ENCODE results near the gene DPYD.

The DPYD gene

DNA sequence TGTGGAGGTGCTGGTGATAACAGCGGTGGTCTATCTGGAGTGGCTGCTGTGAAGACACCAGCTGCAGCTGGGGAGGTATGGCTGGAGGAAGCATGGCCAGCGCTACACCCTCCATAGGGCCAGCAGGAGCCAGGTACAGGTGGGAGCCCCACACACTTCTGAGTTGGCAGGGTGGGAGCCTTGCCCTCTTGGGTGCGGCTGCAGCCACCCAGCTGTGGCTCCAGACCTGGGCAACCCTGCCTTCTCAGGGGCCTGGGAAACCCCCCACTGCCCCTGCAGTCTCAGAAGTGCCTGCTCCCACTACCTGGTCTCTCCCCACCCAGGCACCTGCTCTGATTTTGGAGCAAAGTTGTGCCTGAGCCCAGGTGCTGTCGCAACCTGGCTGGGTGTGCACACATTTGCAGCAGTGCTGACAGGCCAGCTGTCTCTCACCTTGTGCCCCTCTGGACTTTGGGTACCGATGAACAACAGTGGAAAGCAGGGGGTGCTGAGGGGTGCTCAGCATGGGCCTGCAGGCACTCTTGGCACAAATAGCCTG lies 76.2 kb downstream of the DPYD start:
- no peak for DNase-seq

- DNase-seq: no peak
These were observed 79.5 kb downstream of the DPYD start for GRCh38 chr1:97841338-97841737.

DNA sequence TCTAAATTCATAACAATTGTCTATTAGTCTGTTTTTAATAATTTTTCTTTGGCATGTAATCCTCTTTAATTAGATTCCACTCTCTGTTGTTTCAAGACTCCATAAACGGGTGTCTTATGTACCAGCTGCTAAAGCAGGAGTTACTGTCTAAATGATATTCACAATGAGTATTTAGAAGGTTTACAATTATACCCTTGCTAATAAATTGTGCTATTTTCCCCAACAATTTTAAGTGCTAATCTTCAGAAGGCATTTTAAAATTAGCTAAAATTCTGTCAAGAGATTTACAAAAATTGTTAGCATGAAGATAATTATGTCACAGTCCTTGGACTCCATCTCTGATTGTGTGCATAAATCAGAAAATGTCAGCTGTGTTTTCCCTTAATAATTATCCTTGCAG lies 83.7 kb downstream of the DPYD start:
- DNase-seq: no peak

DNA sequence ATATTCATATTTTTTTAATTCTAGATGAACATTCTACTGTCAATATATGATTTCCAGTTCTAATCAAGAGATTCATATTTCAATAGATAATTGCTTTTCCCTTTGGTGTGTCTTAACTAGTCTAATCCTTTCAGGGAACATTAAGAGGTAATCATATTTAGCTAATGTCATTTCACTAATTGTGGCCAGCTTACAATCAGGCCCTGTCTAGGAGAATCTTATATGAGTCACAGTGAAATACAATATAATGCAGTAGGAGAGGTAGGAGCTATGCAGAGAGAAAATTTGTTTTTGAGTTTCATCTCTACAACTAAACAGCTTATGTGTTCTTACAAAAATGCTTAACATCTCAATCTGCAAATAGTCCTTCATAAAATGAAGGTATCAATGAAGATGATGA lies 85.9 kb downstream of the DPYD start:
- no peak for DNase-seq

- no peak for DNase-seq
These were observed 87.0 kb downstream of the DPYD start for GRCh38 chr1:97833881-97834280.

DNA sequence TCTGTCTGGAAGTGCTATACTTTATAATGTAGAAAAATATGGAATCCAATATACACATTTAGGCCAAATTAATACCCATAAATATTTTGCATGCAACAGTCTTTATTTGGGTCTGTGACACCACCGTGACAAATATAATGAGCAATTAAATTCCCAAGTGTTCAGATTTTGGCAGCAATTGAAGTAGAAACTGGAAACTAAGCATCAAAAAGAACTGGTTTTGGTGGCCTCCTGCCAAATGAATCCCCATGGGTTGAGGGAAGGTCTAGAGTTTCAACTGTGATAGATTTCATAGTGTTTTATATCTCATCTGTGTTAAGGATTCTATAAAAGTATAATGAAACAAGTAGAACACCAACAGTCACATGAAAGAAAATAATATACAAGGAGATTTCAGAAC lies 88.4 kb downstream of the DPYD start:
- DNase-seq: no peak

DNA sequence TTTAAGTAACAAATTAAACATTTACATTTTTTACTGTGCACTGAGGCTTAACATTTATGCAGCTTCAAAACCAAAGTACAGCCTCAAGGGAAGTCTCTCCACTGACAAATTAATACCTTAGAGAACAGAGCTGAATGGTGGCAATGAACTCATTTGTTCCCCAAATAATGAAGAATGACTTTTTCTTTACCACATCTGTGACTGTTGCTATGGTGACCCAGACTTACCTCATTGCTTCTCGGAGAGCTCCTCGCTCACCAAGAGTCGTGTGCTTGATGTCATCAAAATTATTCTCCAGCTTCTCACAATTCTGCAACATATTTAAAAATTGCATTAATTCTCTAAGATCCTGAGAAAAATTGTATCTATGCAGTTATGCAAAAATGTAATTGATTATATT lies 92.9 kb downstream of the DPYD start:
- DNase-seq: peak in 3 of 56 donors; percentile 2 to 9 (median 6)

DNA sequence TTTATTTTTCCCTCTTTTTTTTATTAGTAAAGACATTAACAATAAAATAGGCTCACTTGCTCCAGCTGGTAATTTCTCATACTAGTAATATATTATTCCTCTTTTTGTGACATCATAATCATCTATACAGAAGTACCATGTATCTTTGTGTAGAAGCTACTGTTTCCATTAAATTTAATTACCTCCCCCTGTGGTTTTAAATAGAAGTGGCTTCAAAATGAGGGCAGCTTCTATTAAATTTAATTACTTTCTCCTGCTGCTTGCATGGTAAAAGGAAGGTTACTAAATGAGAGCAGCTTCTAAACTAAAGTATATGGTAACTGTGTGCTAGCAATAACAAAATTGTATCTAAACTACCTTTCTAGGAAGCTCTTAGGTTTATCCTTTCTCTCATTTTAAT lies 94.0 kb downstream of the DPYD start:
- DNase-seq: no peak

DNA sequence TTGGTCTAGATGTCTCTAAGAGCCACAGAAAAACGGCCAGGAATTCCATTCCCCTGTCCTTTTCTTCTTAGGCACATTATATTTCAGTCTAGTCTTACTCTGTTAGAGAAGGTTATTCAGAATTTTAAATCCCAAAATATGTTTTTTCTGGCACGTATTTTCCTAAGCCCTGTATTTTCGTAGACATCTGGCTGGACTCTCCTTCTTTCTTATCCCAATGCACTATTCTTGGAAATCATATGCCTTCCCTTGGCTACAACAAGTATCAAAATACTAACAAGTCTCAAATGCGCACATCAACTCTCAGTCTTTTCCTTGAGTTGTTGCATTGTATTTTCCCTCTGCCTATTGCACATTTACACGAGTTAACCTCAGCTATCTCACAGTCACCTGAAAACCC lies 96.2 kb downstream of the DPYD start:
- no peak for DNase-seq

- DNase-seq: no peak
These were observed 96.6 kb downstream of the DPYD start for GRCh38 chr1:97824200-97824599.

DNA sequence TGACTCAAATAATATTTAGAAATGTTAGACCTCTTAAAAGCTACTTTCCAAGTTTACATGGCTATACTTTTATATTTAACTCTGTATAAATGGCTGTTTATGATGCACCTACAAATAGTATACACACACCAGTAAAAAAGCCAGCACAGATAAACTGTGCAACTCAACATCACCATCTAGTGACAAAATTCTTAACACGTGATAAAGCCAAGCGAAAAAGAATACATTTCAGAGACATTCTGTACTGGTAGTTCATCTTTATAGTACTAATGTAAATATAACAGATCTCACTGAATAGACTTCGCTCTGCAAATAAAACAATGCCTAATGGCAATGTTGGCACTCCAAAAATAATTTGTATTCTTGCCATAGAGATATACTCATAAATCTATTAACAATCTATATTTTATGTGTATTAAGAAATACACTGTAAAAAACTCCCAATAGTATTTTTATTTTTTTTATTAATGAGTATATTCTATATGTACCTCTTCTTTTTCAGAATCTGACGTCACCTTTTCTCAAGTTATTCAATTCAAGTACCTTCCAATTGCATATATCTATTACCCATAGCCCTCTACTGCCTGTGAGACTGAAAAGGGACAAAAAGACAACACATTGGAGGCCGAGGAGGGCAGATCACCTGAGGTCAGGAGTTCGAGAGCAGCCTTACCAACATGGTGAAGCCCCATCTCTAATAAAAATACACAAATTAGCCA lies 100.2 kb downstream of the DPYD start:
- DNase-seq: no peak

GRCh38 chr1:97816927-97817326 lies 103.9 kb downstream of the DPYD start:
- DNase-seq: no peak

DNA sequence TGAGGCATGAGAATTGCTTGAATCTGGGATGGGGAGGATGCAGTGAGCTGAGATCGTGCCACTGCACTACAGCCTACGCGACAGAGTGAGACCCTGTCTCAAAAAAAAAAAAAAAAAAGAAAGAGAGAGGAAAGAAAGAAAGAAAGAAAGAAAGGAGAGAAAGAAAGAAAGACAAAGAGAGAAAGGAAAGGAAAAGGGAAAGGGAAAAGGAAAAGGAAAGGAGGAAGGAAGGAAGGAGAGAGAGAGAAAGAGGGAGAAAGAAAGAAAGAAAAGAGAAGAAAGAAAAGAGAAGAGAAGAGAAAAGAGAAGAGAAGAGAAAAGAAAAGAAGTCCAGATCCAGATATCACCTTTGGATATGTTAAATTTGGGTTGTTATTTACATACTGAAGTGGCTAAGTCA lies 106.0 kb downstream of the DPYD start:
- DNase-seq: no peak

- DNase-seq: no peak
These were observed 106.7 kb downstream of the DPYD start for GRCh38 chr1:97814121-97814520.

DNA sequence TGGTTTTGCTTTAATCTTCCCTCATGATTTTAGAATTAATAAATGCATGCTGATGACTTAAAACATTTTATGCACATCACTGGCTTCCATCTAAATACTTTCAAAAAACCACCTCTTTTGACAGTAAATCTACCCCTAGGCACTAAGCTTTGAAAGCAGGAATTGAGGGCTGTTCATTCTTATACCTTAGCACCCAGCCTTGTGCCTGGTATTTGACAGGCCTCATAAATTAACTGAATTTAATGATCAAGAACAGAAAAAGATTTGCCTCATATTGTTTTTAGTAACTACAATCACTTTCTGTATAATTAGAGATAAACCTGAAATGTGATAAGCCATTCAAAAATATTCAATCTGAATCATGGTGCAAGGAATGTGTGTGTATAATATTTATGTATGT lies 108.8 kb downstream of the DPYD start:
- DNase-seq: no peak

DNA sequence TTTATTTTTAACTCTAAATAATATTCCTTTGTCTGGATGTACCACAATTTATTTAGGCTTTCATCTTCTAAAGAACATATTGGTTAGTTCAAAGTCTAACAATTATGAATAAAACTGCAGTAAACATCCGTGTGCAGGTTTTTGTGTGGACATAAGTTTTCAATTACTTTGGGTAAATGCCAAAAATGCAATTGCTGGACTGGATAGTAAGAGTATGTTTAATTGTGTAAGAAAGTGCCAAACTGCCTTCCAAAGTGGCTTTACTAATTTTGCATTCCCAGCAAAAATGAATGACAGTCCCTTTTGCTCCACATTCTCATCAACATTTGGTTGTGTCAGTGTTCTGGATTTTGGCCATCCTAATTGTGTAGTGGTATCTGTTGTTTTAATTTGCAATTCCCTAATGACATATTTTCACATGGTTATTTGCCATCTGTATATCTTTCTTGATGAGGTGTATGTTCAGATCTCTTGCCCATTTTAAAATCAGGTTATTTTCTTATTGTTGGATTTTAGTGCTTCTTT lies 113.8 kb downstream of the DPYD start:
- DNase-seq: no peak

- no peak for DNase-seq
These were observed 114.5 kb downstream of the DPYD start for GRCh38 chr1:97806326-97806725.

GRCh38 chr1:97805093-97805492 lies 115.7 kb downstream of the DPYD start:
- no peak for DNase-seq

DNA sequence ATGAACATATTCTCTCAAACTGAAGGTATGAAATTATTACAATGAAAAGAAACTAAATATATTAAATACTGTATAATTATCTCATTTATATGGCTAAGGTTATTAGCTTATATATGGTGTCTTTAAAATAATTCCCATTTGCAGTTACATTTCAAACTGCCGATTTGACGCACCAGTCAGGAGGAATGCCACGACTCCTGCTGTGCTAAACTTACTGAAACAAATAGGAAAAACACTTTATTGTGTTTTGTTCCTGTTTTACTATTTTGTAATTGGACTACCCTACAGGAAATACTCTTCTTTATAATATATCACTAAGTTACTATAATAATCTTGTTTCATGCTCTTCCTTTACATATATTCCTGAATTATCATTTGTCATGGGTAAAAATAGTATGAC lies 117.8 kb downstream of the DPYD start:
- no peak for DNase-seq

GRCh38 chr1:97802011-97802410 lies 118.8 kb downstream of the DPYD start:
- DNase-seq: no peak

- DNase-seq: no peak
These were observed 123.2 kb downstream of the DPYD start for GRCh38 chr1:97797403-97798183.

- DNase-seq: no peak
These were observed 124.1 kb downstream of the DPYD start for GRCh38 chr1:97796711-97797110.

- no peak for DNase-seq
These were observed 128.2 kb downstream of the DPYD start for GRCh38 chr1:97792655-97793054.
